Right cardiac atrium (tissue), 5 donors: ENCODE results near the gene MIPEP. TPM values are rescaled to one million over a fixed set of nuclear protein-coding genes. Genes with fewer than 3 reads are reported as not detected.
"Not testable (repeated sequence)": the region's sequence is repeated elsewhere in the genome, so short reads cannot be mapped to it uniquely, and the experiment has no call there.

Experiments used
- ATAC-seq, 2 donors: fragments of 200-7000 bp; cut with Tn5 transposase; one replicate each; pipeline versions ENCODE4 v1.8.0 to v1.9.1; 2020; ENCODE audit warnings: moderate library complexity in 2 of 2, mild to moderate bottlenecking in 1 of 2
- DNase-seq, 3 donors: peaks; one replicate each; pipeline ENCODE4 v3.0.0-alpha.2; 2020
- H3K27ac ChIP-seq: one replicate; pipeline ENCODE4 v1.5.1; 2013; ENCODE audit warnings: mild to moderate bottlenecking, low read length, control low read depth, moderate library complexity
- H3K27me3 ChIP-seq: one replicate; pipeline ENCODE4 v1.6.1; 2013; ENCODE audit not compliant: control insufficient read depth, insufficient read depth
- H3K4me1 ChIP-seq: one replicate; pipeline ENCODE4 v1.6.1; 2013; ENCODE audit warnings: low read length; ENCODE audit not compliant: control insufficient read depth, insufficient read depth
- H3K4me3 ChIP-seq: one replicate; pipeline ENCODE4 v1.5.1; 2013; ENCODE audit warnings: low read length, control low read depth
- H3K9me3 ChIP-seq: one replicate; pipeline ENCODE4 v1.6.1; 2013; ENCODE audit warnings: low read length; ENCODE audit not compliant: control insufficient read depth
- WGBS: extraction: QIAGEN DNeasy Blood & Tissue Kit; methylation state at CpG from one replicate; pipeline ENCODE4 v1.1.7; 2013; 5-methylcytosine and 5-hydroxymethylcytosine counted together
- intact Hi-C, 4 donors: fragments of 100-400 bp; cut with DNase I; formaldehyde crosslinking; loops; one replicate each; pipeline versions ENCODE4 v1.11.0 to v1.14.0; 2022 to 2023
- polyA plus RNA-seq: library from polyadenylated mRNA; stranded (reverse); fragments of 200-250 nt; gene quantifications from one replicate; pipeline ENCODE4 v1.2.3, GENCODE V29; 2013
- total RNA-seq, 4 donors: library from RNA; stranded (reverse); fragmentation: NEBNext Ultra II Directional; extraction: Animal tissue kit (Norgen Biotek cat#: 25700); gene quantifications; one replicate each; pipeline ENCODE4 v1.2.1, GENCODE V29; 2021
- donor health status: healthy with polysubstance abuse.
- donor health status: DM: no; HTN: yes; CAD: no.
- donor health status: DM: no; HTN: no; CAD: no.
- donor health status: DM: no; HTN: yes; CAD: no; lungs with severe emphysema.
- donor health status: DM: yes; HTN: yes; CAD: no.

The MIPEP gene
- total and polyA plus RNA-seq, 5 donors, result 70.2 to 298 (median 162) TPM

DNA sequence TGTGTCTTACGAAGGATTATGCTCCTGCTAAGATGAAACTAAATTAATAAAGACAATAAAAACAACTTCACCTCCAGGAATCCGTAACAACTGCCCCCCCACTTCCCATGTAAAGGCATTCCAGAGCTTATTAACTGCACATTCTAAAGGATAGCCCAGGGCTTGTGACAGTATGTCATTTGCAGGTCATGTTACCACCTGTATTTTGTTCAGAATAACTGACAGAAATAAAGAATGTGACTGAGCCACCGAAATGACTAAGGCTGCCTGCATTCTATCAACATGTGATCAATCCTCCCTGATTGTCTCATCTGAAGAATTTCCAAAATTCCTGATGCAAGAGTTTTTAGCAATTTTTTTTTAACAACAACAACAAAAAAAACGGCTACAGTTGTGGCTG, 117.2 kb downstream of the MIPEP start:
- no peak overlapping the region for H3K4me3 ChIP-seq
- intact Hi-C loops, result no loop called here
- no peaks in the 10 kb centered on the region for H3K9me3 ChIP-seq
- H3K4me1 ChIP-seq, result peaks cover 1% of the 10 kb centered on the region
- ATAC-seq, result no peak
- DNase-seq, result no peak
- 78% methylated on average over 4 of the region's 4 CpGs for WGBS
- no peaks in the 10 kb centered on the region for H3K27me3 ChIP-seq
- H3K27ac ChIP-seq, result no peak overlapping the region

DNA sequence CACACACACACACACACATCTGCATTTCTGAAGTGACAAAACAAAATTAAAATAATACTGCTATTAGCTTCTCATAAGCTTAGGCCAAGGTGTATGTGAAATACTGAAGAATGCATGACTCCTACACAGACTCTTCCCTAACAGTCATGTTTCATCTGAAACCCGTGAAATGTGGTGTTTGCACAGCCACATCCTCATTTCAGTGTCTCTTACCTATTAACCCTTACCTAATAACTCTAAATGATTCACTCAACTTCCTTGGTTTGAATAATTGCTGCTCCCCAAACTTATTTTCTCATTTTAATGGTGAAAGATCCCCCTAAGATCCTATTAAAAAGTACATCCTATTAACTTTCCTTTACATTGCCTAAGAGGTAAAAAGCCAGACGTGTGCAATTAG, 117.6 kb downstream of the MIPEP start:
- Histone ChIP-seq H3K27ac (no peak overlapping the region), H3K9me3 (no peaks in the 10 kb centered on the region), H3K27me3 (no peaks in the 10 kb centered on the region), H3K4me1 (peaks cover 4% of the 10 kb centered on the region), H3K4me3 (no peak overlapping the region)
- intact Hi-C loops, result no loop called here
- 59% methylated on average over 2 of the region's 2 CpGs for WGBS
- DNase-seq (no peak), ATAC-seq (no peak)

DNA sequence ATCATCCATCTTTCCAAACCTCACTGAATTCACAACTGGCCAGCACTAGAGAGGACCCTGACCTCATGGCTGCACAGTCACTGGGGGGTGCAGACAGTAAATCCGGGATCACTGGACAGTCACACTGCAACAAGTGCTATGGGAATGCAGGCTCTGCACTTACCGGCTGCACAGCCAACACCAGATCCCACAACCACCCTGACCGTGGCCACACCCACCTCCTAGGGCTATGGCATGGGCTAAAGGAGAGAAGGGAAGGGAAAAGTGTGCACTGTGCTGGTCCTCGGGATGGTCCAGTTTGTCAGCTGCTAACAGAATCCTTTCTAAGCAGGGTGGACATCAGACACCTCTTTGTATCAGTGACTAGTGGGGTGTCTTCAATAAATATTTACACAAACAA, 118.2 kb downstream of the MIPEP start:
- H3K27ac ChIP-seq, result no peak overlapping the region
- peaks cover 4% of the 10 kb centered on the region for H3K4me1 ChIP-seq
- no peak for ATAC-seq
- intact Hi-C loops, result no loop called here
- H3K27me3 ChIP-seq, result no peaks in the 10 kb centered on the region
- 91% methylated on average over 4 of the region's 4 CpGs for WGBS
- H3K4me3 ChIP-seq, result no peak overlapping the region
- no peaks in the 10 kb centered on the region for H3K9me3 ChIP-seq
- no peak for DNase-seq

DNA sequence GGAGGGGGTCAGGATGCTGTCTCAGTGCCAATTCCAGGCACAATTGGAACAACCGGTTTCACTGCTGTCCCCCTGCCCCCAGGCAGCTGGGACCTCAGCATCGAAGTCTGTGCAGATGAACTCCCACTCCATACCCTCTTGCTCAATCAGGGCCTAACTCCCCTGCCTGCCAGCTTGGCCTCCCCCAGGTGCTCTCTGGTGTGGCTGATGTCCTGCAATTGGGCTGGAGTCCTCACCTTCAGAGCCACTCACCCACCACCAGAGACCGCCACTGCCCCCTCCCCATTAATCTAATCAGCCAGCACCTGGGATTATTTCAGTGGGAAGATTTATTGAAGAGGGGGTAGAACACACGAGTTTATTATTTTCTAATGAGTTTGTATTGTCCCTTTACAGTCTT, 118.8 kb downstream of the MIPEP start:
- Histone ChIP-seq H3K27me3 (no peaks in the 10 kb centered on the region), H3K9me3 (no peaks in the 10 kb centered on the region), H3K4me1 (peaks cover 4% of the 10 kb centered on the region), H3K4me3 (no peak overlapping the region), H3K27ac (no peak overlapping the region)
- ATAC-seq (no peak), DNase-seq (no peak)
- WGBS, result 84% methylated on average over 4 of the region's 4 CpGs
- intact Hi-C loops, result no loop called here

DNA sequence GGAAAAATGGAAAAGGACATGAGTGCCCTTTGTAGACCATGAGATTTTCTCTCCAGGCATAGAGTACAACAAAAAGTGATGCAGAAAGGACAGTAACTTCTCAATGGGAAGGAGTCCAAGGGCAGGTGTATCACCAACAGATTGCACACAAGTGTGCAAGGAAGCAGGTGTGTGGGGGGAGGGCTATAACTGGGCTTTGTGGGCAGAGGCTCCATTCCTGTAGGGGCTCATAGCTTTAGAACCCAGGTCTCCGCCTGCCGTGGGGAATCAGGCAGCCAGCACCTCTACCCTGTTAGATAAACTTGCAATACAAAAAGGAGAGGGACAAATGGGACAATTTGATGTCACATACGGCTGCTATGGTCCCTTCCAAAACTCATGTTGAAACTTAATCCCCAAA, 119.8 kb downstream of the MIPEP start:
- Histone ChIP-seq H3K27ac (no peak overlapping the region), H3K9me3 (no peaks in the 10 kb centered on the region), H3K4me1 (peaks cover 4% of the 10 kb centered on the region), H3K27me3 (no peaks in the 10 kb centered on the region), H3K4me3 (no peak overlapping the region)
- intact Hi-C loops, result no loop called here
- no peak for ATAC-seq
- no peak for DNase-seq
- 98% methylated on average over 3 of the region's 3 CpGs for WGBS

DNA sequence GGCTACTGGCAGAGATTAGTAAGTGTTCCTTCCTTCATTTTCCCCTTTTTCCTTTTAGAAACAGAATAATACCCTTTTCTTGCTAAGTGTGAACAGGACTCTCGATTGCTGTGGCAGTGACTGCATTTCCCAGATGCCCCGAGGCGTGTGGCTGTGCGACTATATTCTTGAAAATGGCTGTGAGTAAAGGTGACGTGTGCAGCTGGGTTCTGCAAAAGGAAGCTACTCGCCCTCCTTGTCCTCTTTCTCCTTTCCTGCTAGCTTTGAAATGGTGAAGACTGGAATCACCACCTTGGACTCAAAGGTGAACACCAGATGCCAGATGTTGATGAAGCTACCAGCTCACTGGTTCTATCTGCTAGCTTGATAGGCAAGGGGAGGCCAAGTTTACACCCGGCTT, 121.4 kb downstream of the MIPEP start:
- H3K4me3 ChIP-seq, result no peak overlapping the region
- H3K27me3 ChIP-seq, result no peaks in the 10 kb centered on the region
- ATAC-seq (no peak), DNase-seq (no peak)
- 94% methylated on average over 7 of the region's 7 CpGs for WGBS
- H3K4me1 ChIP-seq, result peaks cover 4% of the 10 kb centered on the region
- intact Hi-C loops, result no loop called here
- no peaks in the 10 kb centered on the region for H3K9me3 ChIP-seq
- no peak overlapping the region for H3K27ac ChIP-seq

DNA sequence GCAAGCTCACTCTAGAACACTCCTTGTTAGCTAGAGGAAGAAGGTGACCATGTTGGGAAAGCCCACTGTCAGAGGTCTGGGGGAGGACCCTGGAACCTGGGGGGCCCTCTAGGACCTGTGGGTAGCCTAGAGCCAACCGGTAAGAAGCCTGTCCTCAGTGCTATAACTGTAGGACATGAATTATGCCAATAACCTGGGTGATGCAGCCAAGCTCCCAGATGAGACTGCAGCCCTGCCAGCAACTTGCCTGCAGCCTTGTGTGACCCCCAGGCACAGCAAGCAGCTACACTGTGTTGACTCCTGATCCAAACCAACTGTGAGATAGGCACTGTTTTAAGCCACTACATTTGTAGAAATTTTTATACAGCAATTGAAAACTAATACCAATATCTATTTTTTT, 122.3 kb downstream of the MIPEP start:
- peak in 1 of 2 donors; percentile 18 for ATAC-seq
- no peak overlapping the region for H3K27ac ChIP-seq
- no peaks in the 10 kb centered on the region for H3K9me3 ChIP-seq
- H3K27me3 ChIP-seq, result no peaks in the 10 kb centered on the region
- DNase-seq, result peak in 1 of 3 donors; percentile 60
- H3K4me3 ChIP-seq, result no peak overlapping the region
- intact Hi-C loops, result no loop called here
- 61% methylated on average over 1 of the region's 1 CpG for WGBS
- peaks cover 4% of the 10 kb centered on the region for H3K4me1 ChIP-seq

DNA sequence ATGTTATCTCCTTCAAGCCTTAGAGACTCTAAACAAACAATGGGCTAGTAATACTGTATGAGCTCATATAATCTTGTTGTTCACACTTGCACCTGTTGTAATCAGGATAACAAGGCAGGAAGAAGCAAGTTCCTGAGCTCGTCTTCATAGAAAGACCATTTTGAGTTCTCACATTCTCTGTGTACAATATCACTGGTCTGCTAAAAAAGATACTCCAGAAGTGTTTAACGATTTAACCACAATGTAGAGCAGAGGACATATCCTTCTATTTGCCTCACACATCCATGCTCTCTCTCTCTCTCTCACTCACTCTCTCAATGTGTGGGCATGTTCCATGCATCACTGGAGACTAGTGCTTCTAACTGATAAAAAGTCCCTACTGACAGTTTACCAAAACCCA, 122.9 kb downstream of the MIPEP start:
- H3K9me3 ChIP-seq, result no peaks in the 10 kb centered on the region
- ATAC-seq, result no peak
- no peak overlapping the region for H3K4me3 ChIP-seq
- no peak for DNase-seq
- peaks cover 4% of the 10 kb centered on the region for H3K4me1 ChIP-seq
- H3K27ac ChIP-seq, result no peak overlapping the region
- WGBS, result 52% methylated on average over 2 of the region's 2 CpGs
- no peaks in the 10 kb centered on the region for H3K27me3 ChIP-seq
- intact Hi-C loops, result no loop called here

DNA sequence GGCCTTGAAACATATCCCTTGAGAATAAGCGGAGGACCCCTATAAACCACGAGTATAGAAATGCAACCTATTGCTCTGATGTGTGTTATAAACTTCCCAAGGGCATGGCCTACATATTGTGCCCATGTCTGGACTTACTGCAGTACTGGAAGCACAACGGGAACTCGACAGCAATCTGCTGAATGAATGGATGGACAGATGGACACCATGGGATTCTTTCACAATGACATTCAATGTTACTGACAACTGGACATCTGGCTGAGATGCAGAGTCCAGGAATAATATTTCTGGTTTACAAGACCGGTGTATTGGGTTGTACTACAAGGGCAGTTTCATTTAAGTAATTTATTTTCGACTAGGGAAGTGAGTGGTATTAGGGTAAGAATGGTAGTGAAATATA, 123.7 kb downstream of the MIPEP start:
- intact Hi-C loops, result no loop called here
- WGBS, result 98% methylated on average over 6 of the region's 6 CpGs
- peaks cover 4% of the 10 kb centered on the region for H3K4me1 ChIP-seq
- H3K9me3 ChIP-seq, result no peaks in the 10 kb centered on the region
- ATAC-seq, result no peak
- no peaks in the 10 kb centered on the region for H3K27me3 ChIP-seq
- no peak overlapping the region for H3K4me3 ChIP-seq
- no peak for DNase-seq
- no peak overlapping the region for H3K27ac ChIP-seq

DNA sequence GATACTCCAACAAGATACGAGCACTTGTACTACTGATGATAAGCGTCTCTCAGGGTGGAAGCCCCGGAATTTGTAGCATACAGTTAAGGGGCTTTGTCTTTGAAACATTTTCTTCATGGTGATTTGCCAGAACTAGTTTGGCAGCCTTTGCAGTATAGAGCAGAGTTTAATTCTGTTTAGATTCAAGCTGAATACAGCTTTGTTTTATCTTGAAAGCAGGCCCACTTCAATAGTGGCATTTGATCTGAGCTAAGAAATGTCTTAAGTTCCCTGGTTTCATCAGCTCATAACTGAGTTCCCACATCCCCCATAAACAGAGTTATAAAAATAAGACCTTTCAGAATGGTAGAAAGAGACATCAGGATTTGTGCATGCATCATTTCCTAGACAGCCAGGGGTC, 125.9 kb downstream of the MIPEP start:
- WGBS, result 66% methylated on average over 3 of the region's 3 CpGs
- Histone ChIP-seq H3K9me3 (no peaks in the 10 kb centered on the region), H3K27me3 (no peaks in the 10 kb centered on the region), H3K4me3 (no peak overlapping the region), H3K27ac (no peak overlapping the region), H3K4me1 (peaks cover 8% of the 10 kb centered on the region)
- DNase-seq (no peak), ATAC-seq (no peak)
- intact Hi-C loops, result no loop called here

DNA sequence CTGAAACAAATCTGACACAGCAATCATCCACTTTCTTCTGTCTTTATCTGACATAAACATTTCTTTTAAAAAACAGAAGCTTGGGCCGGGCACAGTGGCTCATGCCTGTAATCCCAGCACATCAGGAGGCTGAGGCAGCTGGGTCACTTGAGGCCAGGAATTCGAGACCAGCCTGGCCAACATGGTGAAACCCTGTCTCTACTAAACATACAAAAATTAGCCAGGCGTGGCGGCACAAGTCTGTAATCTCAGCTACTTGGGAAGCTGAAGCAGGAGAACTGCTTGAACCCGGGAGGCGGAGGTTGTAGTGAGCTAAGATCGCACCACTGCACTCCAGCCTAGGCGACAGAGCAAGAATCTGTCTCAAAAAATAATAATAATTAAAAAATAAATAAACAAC, 127.4 kb downstream of the MIPEP start:
- H3K4me3 ChIP-seq, ATAC-seq, H3K4me1 ChIP-seq, H3K9me3 ChIP-seq, H3K27ac ChIP-seq, intact Hi-C loops, H3K27me3 ChIP-seq, DNase-seq: not testable (repeated sequence)
- WGBS, result 74% methylated on average over 8 of the region's 8 CpGs

DNA sequence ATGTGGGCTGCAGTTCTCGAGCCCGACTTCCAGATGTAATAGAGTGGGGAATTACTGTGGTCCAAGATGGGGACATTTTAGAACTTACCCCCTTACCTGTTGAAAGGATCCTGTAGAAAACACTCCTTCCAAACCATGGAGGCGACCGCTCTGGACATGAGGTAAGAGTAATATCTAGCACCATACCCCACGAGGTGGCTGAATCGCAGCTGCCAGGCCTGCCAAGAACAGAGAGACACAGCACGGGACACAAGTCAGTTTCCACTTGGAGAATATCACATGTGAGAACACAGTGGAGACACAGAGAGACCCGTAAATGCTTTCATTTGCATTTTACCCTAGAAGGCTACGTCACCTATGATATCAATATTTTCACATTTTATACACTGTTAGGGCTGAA, 129.2 kb downstream of the MIPEP start:
- 78% methylated on average over 9 of the region's 9 CpGs for WGBS
- H3K4me3 ChIP-seq, result no peak overlapping the region
- H3K9me3 ChIP-seq, result no peaks in the 10 kb centered on the region
- H3K4me1 ChIP-seq, result peaks cover 7% of the 10 kb centered on the region
- DNase-seq (peak in 1 of 3 donors; percentile 67), ATAC-seq (peak; percentile 62 to 71)
- H3K27me3 ChIP-seq, result no peaks in the 10 kb centered on the region
- intact Hi-C loops, result no loop called here
- peak overlapping the region; percentile 83 for H3K27ac ChIP-seq
